CD4-positive, alpha-beta T cell treated with Interleukin-4 for 4 hours (primary cell): ENCODE results near the gene ALG14.

Experiments
- DNase-seq: peaks from one replicate; pipeline ENCODE4 v3.0.0-alpha.2; 2020

ALG14 gene

DNA sequence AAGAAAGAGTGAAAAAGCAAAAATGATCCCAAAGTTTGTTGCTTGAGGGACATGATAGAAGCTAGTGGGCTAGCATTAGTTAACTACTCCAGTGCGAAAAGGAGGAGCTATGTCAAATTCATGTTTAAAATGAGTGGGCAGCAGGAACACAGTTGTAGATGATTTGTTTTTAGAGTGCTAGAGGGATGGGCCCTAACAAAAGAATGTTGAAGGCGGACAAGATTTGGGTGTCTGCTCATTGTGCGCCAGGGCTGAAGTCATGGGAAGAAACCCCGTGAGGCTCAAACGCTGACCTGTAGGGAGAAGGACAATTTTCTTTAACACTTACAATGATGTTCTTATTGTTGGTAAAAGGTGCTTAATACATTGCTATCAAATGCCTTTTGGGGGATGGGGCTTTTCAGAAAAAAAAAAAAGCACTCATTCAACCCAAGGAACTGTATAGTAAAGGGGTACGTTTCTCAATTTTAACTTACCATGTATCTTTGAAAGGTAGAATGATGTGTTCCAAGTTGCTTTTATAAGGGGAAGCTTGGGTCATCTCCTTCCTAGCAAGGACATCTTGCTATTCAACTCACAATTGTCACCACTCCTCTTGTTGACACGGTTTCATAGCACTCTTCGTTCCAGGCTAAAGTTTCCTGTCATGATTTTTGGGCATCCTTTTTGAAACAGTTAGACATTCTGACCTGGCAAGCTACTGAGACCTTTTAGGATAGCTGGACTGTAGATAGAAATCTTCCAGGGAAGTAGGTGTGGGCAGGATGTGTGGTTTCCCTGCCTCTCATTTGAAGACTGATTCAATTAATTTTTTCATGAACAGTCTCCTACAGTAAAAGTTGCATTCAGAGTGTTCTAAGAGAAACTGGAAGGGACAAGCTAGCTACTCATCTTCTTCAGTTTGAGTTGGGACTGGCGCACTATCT lies 92.8 kb downstream of the ALG14 start:
- DNase-seq = no peak

DNA sequence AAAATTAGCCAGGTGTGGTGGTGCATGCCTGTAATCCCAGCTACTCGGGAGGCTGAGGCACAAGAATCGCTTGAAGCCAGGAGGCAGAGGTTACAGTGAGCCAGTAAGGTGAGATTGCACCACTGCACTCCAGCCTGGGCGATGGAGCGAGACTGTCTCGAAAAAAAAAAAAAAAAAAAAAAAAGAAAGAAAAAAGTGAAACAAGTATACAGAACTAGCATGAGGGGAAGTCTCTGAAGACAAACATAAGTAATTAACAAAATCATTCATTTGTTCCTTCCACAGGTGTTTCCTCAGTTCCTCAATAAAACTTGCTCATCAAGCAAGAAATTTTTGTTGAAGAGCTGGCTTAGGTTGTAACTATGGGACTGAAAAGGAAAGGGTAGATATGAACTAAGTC lies 93.6 kb downstream of the ALG14 start:
- no peak for DNase-seq

DNA sequence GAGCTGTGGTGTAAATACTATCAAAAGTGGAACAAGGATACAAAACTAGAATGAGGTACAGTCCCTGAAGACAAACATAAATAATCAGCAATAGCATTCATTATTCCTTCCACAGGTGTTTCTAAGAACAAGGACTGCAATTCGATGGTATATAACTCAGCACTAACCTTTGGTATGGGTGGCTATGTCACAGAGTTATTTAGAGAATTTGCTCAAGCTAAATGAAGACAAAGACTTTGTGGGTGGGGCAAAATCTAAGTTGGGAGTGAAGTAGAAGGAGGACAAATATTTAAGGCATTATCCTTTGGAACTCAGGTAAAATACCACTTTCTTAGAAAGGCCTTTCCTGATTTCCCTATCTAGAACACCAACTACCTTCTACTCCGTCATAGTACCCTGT lies 94.3 kb downstream of the ALG14 start:
- DNase-seq = no peak

DNA sequence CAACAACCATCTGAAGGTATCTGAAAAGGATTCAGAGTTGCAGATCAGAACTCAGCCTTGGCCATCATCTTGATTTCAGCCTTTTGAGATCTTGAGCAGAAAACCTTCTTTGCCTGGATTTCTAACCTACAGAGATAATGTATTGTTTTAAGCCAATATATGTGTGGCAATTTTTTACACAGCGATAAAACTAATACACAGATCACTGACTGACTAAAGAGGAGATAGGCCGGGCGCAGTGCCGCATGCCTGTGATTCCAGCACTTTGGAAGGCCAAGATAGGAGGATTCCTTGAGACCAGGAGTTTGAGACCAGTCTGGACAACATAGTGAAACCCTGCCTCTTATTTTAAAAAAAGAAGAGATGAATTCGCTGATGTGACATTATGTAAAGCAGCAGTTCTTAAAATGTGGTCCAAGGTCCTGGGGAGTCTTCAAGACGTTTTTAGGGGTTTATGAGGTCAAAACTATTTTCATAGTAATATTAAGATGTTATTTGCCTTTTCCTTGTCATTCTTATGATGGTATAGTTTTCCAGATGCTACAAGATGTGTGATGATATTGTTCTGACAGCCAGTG lies 95.7 kb downstream of the ALG14 start:
- DNase-seq = no peak

DNA sequence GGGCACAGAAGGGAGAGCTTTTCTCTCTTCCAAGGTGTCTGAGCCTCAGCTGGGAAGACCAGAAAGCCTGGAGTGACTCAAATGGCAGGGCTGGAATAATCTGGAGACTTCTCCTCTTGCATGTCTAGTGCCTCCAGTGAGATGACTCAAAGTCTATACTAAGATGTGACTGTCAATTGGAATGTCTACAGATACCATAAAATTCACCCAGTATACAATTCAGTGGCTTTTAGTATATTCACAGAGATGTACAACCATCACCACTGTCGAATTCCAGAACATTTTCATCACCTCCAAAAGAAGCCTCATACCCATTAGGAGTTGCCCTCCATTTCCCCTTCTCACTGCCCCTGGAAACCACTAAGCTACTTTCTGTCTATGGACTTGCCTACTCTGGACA lies 97.9 kb downstream of the ALG14 start:
- DNase-seq = no peak

DNA sequence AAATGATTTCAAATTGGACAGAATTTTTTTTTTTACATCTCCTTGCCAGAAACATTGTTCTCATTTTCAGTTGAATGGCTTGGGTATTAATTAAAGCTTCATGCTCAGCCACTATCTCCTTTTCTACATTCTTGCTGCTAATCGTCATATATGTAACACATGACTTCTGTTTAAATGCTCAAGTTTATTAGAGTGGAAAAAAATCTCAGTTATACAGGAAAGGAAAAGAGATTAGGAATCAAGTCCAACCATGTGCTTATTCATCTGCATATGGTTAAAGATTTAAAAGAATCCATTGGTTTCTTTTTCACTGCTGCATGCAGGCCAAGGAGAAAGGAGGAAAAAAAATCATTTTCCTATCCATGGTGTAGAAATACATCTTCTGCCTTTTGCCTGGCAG lies 98.5 kb downstream of the ALG14 start:
- no peak for DNase-seq

DNA sequence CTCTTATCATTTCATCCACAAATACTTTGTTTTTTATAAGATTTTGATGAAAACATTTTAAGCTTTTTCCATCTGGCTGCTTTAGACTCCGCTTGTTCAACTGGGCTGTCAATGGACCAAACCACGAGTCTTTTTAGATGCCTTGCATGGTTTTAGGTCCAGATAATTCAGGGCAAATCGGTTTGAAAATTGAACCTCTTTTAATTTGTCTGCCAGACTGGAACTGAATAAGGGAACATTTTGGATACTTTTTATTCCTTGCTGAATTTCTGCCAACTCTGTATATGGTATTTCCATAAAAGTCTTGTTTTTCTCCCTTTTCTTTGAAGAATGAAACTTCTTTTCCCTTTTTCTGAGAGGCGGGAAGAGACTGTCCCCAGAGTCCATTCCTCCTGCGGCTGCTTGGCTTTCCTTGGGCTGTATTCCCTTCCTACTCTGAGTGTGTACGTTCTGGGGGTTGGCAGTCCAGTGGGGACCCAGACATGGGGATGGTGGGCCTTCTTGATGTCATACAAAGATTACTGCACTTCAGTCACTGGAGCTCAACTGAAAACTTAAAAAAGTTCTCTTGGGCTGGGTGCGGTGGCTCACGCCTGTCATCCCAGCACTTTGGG lies 99.3 kb downstream of the ALG14 start:
- DNase-seq = no peak

DNA sequence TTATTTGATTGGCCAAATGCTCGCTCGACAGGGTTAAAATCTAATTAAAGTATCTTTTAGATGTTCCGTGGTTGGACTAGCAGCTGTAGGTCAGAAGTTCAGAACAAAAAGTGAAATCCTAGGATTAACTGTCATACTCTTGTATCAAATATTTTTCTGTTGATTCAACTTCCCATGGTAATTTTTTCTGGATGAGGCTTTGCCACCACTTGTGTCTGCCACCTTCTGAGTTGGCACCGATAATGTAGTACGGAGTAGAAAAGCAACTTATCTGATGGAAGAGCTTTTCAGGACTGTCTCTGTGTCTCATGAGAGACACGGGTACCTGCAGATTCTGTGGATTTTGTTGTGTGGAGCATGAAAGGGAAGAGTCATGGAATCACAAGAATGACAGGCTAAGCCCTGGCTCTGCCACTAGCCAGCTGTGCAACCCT lies 101.2 kb downstream of the ALG14 start:
- no peak for DNase-seq

DNA sequence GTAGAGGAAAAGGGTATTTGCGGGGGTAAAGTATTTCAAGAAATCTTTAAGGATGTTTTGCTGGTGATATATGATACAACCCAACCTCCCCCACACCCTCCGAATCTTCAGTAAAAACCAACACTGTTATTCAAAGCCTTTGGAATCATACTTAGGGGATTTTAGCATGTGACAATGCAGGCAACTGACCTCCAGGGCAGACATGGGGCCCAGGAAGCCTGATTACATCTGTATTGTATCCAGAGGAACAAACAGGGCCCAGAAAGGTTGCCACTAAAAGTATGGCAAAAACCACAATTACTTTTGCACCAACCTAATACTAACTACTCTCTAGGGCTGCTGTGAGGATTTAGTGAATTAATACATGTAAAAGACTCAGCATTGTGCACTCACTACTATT lies 102.0 kb downstream of the ALG14 start:
- DNase-seq = no peak

DNA sequence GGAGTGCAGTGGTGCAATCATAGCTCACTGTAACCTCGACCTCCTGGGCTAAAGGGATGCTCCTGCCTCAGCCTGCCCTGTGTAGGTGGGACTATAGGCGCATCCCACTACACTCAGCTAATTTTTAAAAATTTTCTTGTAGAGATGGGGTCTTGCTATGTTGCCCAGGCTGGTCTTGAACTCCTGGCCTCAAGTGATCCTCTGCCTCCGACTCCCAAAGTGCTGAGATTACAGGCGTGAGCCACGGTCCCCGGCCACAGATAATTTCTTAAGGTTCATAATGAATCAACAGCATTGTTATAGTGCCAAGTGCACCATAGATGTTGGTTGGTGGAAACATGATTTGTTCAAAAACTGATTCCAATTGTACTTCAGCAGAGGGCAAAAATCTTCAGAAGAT lies 103.6 kb downstream of the ALG14 start:
- DNase-seq = no peak

DNA sequence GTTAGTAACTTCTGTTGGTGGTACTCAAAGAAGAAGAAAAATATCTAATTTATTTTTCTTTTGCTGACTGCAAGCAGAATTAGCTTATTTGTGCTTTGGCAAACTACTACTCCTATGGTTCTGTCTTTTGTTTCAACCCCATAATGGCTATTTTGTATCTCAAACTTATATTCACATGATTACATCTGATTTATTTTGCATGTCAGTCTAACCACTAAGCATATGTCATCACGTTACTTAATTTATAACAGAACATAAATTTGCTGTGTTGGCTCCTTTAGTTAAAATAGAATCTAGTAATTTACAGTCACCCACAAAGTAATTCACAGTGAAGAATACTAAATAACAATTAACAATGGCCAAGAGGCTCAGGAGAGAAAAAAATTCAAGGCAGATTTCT lies 106.7 kb downstream of the ALG14 start:
- DNase-seq = no peak

DNA sequence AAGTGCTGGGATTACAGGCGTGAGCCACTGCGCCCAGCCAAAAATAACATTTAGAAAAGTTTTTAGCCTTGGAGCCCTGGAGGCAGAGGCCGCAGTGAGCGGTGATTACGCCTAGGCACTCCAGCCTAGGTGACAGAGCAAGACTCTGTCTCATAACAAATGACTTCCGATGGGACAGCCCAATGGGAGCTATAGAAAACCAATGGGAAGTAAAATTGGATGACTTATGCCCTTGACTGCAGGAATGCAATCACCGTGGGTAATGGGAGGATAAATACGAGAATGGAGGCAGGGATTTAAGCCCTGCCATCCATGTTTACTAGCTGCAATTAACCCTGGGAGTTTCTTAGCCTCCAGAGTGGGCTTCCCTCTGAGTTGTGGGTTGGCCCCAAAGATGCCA lies 108.9 kb downstream of the ALG14 start:
- DNase-seq = no peak

DNA sequence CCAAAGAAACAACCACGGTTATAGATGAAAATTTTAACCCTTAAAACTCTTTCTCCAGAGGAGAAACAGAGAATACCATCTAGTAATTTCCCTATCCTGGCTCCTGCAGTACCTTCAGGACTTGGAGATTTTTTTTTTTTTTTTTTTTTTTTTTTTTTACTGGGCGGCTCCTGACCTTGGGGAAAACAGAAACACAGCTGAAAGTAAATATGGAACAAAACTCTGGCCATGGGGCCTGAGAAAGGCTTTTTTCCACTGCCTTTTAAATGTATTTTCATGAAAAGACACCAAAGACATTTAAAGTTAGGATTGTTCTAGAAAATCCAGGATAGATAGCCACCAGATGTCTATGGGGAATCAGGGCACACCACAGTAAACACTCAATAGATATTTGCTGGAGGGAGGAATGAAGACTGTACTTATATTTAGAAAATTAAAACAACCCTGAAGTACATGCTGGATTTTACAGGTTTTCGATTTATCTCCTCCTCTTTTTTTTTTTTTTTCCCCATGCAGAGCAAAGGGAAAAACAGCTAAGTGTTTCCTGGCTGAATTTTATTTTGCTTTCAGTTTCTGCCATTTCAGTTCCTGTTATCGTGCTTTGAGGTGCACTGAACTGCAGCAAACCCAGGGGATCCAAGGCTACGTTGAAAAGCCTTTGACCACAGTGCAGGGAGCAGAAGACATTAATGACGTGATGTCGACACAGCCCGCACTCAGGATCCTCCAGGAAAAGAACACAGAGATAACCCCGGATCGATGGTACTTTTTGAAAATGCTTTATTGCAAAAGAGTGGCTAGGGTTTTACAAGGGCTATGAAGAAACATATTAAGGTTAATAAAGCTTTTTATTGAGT lies 110.1 kb downstream of the ALG14 start:
- peak; percentile 36 for DNase-seq

DNA sequence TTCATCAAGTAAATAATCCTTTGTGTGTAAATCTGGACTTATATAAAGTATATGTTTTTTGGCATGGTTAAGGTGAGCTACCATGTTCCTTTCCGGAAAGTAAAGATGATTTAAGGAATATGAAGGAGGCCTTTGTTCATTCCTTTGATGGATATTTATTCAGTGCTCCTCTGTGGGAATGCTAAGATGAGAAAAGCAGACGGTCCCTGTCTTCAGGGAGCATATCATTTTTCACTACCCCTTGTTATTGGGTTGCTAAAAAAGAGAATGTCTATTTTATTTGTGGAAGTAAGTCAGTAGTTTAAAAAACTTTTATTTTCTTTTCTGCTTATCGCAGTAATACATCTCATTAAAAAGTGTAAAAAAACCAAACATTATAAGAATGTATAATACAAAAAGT lies 110.8 kb downstream of the ALG14 start:
- DNase-seq = no peak

DNA sequence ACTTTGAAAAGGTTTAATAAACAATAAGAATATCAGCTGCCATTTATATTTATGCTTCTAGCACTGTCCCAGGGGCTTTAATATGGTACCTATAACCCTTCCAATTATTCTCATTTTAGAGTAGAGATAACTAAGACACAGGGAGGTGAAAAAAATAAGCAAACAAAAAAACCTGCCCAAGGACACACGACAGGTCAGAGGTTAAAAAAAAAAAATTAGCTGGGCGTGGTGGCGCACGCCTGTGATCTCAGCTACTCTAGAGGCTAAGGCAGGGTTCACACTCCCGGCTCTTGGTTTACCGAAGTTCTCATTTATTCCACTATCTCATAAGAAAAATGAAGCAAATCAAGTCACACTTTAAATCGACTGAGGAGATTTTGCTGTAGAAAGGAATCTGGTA lies 111.2 kb downstream of the ALG14 start:
- DNase-seq = no peak

DNA sequence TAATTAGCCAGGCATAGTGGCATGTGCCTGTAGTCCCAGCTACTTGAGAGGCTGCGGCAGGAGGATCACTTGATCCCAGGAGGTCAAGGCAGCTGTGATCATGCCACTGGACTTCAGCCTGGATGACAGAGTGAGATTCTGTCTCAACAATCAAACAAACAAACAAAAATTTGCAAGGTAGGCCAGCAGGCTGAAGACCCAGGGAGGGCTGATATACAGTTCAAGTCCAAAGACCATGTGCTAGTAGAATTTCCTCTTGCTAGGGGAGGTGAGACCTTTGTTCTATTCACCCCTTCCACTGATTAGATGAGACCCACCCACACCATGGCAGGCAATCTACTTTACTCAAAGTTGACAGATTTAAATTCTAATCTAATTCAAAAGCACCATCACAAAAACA lies 114.7 kb downstream of the ALG14 start:
- DNase-seq = no peak

DNA sequence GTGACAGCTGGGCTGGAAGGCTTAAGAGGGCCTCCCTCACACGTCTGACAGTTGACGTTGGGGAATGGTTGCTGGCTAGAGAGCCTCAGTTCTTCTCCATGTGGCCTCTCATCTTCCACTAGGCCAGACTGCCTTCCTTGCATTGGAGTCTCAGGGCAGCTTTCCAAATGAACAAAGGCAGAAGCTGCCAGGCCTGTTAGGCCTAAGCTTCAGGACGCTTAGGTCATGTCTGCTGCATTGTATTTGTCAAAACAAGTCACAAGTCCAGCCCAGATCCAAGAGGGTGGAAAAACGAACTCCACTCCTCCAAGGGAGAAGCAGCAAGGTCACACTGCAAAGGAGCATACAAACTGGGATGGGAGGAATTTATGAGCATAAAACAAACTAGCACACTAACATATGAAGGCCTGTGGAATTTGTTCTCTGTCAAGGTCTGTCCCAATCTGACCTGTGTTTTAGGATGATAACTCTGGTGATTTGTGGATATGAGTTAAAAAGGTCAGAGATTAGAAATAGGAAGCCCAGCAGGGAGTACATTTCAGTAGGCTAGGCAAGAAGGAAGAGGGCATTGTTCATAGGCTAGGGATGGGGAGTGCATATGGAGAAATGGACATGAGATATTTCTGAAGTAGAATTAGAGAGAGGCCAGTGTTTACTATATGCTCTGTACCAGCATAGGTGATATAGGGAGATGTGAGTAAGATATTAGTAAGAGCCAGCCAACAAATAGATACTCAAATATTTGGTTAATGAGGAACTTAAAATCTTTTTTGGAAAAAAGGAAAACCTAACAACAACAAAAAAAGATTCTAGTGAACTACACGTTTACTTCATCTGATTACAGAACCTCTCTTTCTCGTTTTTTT lies 116.8 kb downstream of the ALG14 start:
- DNase-seq = no peak

DNA sequence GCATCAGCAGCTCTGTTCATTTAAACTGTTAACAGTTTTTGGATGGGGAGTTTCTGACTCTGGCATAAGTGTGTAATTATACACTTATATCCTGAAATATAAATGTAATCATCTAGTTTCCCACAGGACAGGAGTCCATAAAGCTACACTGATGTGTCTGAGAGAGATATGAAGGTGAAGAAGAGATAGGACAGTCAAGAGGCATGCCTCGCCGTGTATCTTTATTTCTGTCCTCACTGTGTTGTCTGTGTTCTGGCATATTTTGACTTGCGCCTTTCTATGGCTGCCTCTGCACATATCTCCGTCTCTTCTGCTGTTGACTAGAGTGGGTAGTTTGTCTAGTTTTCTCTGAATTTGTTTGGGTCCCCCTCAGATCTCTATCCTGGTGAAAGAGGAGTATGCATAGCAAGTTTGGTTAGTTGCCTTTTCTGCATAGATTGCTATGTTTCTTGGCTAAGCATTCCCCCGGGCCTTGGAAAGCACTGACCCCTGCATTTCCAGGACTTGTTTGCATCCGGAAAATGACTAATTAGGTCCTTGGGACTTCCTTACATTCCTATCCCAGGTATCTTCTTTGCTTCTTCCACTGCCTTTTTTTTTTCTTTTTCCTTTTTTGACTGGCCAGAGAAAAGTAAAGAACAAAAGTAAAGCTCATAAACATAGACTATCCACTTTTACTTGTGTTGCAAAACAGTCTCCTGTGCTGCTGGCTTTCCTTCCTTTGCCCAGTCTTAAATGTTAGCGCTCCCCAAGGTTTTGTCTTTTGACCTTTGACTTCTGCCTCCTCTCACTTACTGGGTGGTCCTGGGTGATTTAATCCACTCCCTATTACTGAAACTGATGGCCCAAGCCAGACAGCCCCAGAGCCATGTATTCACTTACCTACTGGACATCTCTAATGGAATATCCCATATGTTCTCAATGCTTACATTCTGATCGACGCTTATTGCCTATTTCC lies 118.2 kb downstream of the ALG14 start:
- no peak for DNase-seq

DNA sequence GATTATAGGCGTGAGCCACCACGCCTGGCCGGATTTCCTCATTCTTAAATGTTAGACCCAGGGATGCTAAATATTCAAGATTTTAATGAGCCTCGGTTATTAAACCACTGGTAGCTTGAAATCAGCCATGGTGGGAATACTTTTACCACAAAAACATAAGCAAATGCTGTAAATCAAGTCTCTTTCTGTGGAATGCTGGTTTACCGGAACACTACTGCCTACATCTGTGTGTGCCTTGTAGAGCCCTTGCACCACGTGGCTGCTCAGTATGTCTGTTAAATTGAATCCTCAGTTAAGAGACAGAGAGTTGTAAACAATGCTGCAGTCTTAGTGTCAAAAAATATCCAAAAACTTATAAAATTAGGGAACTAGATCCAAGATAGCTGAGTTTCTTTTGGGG lies 119.0 kb downstream of the ALG14 start:
- DNase-seq = no peak

DNA sequence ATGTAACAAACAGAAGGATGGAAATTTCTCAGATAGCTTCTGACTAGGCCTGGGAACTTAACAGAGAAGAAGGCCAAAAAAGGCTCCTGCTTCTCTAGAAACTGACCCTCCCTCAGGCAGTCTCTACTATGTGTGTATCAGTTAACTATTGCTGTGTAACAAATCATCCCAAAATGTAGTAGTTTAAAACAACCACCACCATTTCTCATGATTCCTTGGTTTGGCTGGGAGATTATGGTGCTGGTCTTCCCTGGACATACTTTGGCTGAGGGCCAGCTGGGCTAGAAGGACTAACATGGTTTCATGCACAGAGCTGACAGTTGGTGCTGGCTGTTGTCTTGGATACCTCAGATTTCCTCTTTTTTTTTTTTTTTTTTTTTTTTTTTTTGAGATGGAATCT lies 119.6 kb downstream of the ALG14 start:
- no peak for DNase-seq

DNA sequence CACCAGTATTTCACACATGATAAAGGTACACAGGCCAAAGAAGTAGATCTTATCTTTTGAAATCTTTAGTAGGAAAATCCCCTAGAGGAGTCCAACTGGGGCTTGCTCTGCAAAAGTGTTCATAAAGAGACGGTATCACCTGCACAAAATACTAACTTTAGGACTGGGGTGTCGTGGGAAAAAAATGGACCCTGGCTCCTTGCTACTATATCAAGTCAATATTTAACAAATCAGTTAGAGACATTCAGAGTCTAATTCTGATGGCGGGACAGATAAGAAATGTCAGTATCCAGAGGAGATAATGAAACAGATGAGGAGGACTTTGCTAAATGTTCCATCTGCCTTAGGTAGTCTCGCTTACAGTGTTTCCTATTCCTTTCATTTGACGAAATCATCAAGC lies 120.2 kb downstream of the ALG14 start:
- no peak for DNase-seq
